Tibial nerve (tissue), 4 donors: ENCODE data around the gene CIB2. TPM values are rescaled to one million over a fixed set of nuclear protein-coding genes. Genes with fewer than 3 reads are reported as not detected.

Source experiments
- DNase-seq, 2 donors: peaks; one replicate each; pipeline ENCODE4 v3.0.0-alpha.2; 2019; ENCODE audit warnings: low spot score in 2 of 2
- H3K27ac ChIP-seq, 4 donors: fragments of 200-600 bp; sonication (generic) in 3 of 4; one replicate each; pipeline ENCODE4 v1.5.1; 2017 to 2019; ENCODE audit warnings: mild to moderate bottlenecking in 1 of 4
- H3K27me3 ChIP-seq, 2 donors: fragments of 200-600 bp; sonication (generic) in 1 of 2; one replicate each; pipeline versions ENCODE4 v1.5.1 to v1.6.0; 2017 to 2019
- H3K36me3 ChIP-seq, 3 donors: fragments of 200-600 bp; sonication (generic); one replicate each; pipeline ENCODE4 v1.5.1; 2018 to 2019
- H3K4me1 ChIP-seq, 4 donors: fragments of 200-600 bp; sonication (generic) in 3 of 4; one replicate each; pipeline ENCODE4 v1.5.1; 2017 to 2019
- H3K4me3 ChIP-seq, 4 donors: fragments of 200-600 bp; sonication (generic) in 3 of 4; one replicate each; pipeline ENCODE4 v1.5.1; 2017 to 2019; ENCODE audit warnings: mild to moderate bottlenecking in 1 of 4, moderate library complexity in 1 of 4
- H3K9me3 ChIP-seq, 4 donors: fragments of 200-600 bp; sonication (generic) in 3 of 4; one replicate each; pipeline ENCODE4 v1.5.1; 2017 to 2019
- CTCF ChIP-seq, 5 experiments: fragments of 200-600 bp in 3 of 5; fragments of 450-650 bp in 2 of 5; sonication (generic) in 3 of 5; IDR thresholded peaks; one replicate each; pipeline ENCODE4 v1.5.1; 2016 to 2019; ENCODE audit warnings: antibody characterized with exemption in 5 of 5, mild to moderate bottlenecking in 3 of 5, moderate library complexity in 2 of 5
- EP300 ChIP-seq, 2 donors: sonication (generic); formaldehyde crosslinking; IDR thresholded peaks; one replicate each; pipeline ENCODE4 v1.6.1; 2017; ENCODE audit warnings: antibody characterized with exemption in 2 of 2, mild to moderate bottlenecking in 1 of 2
- POLR2A ChIP-seq, 2 donors: fragments of 450-650 bp; IDR thresholded peaks; one replicate each; pipeline ENCODE4 v1.6.1; 2017; ENCODE audit warnings: antibody characterized with exemption in 2 of 2, mild to moderate bottlenecking in 2 of 2, moderate library complexity in 2 of 2
- WGBS, 2 donors: methylation state at CpG; one replicate each; pipeline ENCODE4 v1.1.5; 2018; 5-methylcytosine and 5-hydroxymethylcytosine counted together
- total RNA-seq, 4 donors: library from RNA; depleted of rRNA; stranded (reverse); fragments of >200 nt; gene quantifications; one replicate each; pipeline ENCODE4 v1.1.0, GENCODE V29; 2016

CIB2 gene
- total RNA-seq, 4 donors from 2014 or later: 0.63 to 11.0 (median 2.8) TPM

DNA sequence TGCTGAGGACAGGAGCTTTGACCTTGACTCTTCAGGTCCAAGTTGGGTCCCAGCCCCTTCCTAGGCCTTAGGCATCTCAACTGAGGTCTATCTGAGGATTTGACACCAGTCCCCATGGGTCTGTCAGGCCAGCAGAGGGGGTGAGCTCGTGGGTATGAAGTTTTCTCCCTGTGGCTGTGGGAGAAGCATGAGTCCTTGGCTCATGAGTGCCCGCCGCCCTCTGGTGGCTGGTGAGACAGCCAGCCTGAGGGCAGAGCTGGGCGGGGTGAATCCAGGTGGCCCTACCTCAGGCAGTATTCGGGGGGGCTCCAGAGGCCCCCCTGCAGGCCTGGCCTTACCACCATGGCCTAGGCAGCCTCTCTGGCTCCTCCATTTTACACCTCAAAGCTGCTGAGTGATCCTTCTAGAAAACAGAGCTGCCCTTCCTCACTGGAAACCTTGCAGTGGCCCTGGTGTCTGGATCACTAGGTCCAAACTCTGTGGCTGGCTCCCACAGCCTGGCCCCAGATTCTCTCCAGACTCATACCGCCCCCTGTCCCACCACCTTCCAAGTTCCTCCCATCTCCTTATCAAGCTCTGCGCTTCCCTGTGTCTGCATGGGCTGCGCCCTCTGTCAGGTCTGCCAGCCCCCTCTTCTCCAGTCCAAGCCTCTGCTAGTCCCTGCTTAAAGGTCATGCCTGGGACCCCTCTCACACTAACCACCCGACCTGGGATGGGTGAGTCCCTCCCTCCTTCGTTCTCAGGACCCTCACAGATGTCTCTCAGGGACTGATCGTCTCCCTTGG is 22.8 kb downstream of the CIB2 start:
- Histone ChIP-seq H3K9me3 (no peaks in the 10 kb centered on the region), H3K27me3 (no peaks in the 10 kb centered on the region), H3K27ac (no peak overlapping the region), H3K36me3 (no peaks in the 10 kb centered on the region), H3K4me1 (peaks cover 0 to 7% (median 1%) of the 10 kb centered on the region in 4 donors), H3K4me3 (no peak overlapping the region)
- 47 to 69% methylated on average over 6 to 11 of the region's 11 CpGs for WGBS, 2 donors
- TF ChIP-seq CTCF (IDR thresholded peaks at IDR 0.05) (peak; percentile 87 to 98 (median 93)), EP300 (IDR thresholded peaks at IDR 0.05) (no peak)
- DNase-seq: peak; percentile 72 to 79

GRCh38 chr15:78107471-78107870 is 23.8 kb downstream of the CIB2 start:
- Histone ChIP-seq H3K36me3 (no peaks in the 10 kb centered on the region), H3K4me1 (peaks cover 0 to 8% (median 2%) of the 10 kb centered on the region in 4 donors), H3K27me3 (no peaks in the 10 kb centered on the region), H3K4me3 (no peak overlapping the region), H3K27ac (no peak overlapping the region), H3K9me3 (no peaks in the 10 kb centered on the region)
- no peak for TF ChIP-seq CTCF (IDR thresholded peaks at IDR 0.05)
- no peak for TF ChIP-seq EP300 (IDR thresholded peaks at IDR 0.05)
- TF ChIP-seq POLR2A (IDR thresholded peaks at IDR 0.05): no peak
- no peak for DNase-seq
- 93 to 96% methylated on average over 8 of the region's 8 CpGs for WGBS, 2 donors

DNA sequence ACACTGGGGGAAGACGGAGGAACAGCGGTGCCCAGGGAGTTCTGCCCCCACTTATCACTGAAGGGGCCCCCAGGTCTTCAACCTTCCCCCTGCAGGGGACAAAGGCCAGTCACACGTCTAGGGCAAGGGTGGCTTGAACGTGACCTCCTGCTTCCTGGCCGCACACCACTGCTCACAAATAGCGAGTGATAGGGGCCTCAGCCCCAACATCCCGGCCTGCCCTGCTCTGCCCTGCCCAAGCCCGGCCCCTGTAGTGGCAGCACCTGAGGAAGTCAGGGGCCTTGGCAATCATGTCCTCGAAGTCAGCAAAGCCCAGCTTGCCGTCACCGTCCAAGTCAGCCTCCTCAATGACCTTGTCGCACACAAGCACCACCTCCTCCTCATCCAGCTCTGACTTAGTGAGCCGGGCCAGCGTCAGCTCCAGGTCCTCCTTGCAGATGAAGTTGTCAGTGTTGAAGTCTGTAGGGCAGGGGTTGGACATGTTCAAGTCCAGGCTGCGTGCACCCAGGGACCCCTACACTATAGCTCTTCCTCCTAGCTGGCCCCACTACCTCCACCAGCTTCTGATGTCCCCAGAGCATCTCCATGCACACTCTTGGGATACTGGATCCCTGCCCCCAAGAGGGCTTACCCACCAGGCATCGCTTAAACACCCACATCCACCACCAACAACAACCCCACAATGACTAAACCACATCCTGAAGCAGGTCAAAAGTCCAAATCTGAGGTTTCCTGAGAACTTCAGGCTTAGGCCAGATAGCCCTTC is 25.6 kb downstream of the CIB2 start:
- WGBS, 2 donors: 85 to 94% methylated on average over 15 to 16 of the region's 16 CpGs
- Histone ChIP-seq H3K27me3 (no peaks in the 10 kb centered on the region), H3K4me1 (peaks cover 0 to 8% (median 2%) of the 10 kb centered on the region in 4 donors), H3K4me3 (no peak overlapping the region), H3K36me3 (no peaks in the 10 kb centered on the region), H3K9me3 (no peaks in the 10 kb centered on the region), H3K27ac (no peak overlapping the region)
- no peak for TF ChIP-seq POLR2A (IDR thresholded peaks at IDR 0.05)
- TF ChIP-seq EP300 (IDR thresholded peaks at IDR 0.05): no peak
- no peak for TF ChIP-seq CTCF (IDR thresholded peaks at IDR 0.05)
- DNase-seq: no peak

- Histone ChIP-seq H3K4me1 (peaks cover 0 to 8% (median 2%) of the 10 kb centered on the region in 4 donors), H3K4me3 (no peak overlapping the region), H3K36me3 (no peaks in the 10 kb centered on the region), H3K27me3 (no peaks in the 10 kb centered on the region), H3K27ac (no peak overlapping the region), H3K9me3 (no peaks in the 10 kb centered on the region)
- DNase-seq: no peak
- TF ChIP-seq CTCF (IDR thresholded peaks at IDR 0.05): no peak
- TF ChIP-seq EP300 (IDR thresholded peaks at IDR 0.05): no peak
- no peak for TF ChIP-seq POLR2A (IDR thresholded peaks at IDR 0.05)
- WGBS, 2 donors: 77 to 84% methylated on average over 12 of the region's 12 CpGs
Measured at GRCh38 chr15:78104566-78105475, 26.4 kb downstream of the CIB2 start.
